Nephron progenitor cell (in vitro differentiated cells): ENCODE data around the gene MYO1B.

Source experiments
- DNase-seq: peaks from one replicate; pipeline ENCODE4 v3.0.0; 2021
- H3K27ac Mint-ChIP-seq: 2 replicates; pipeline ENCODE4 v1.8.0; 2021; ENCODE audit warnings: mild to moderate bottlenecking, moderate library complexity, mixed read lengths
- H3K27me3 Mint-ChIP-seq: 2 replicates; pipeline ENCODE4 v1.8.0; 2021; ENCODE audit warnings: mild to moderate bottlenecking, low read depth, mixed read lengths; ENCODE audit not compliant: poor library complexity
- H3K36me3 Mint-ChIP-seq: 2 replicates; pipeline ENCODE4 v1.8.0; 2021; ENCODE audit warnings: low read depth, mixed read lengths
- H3K4me1 Mint-ChIP-seq: 2 replicates; pipeline ENCODE4 v1.8.0; 2021; ENCODE audit warnings: mixed read lengths
- H3K4me3 Mint-ChIP-seq: 2 replicates; pipeline ENCODE4 v1.8.0; 2021; ENCODE audit warnings: mild to moderate bottlenecking, moderate library complexity, mixed read lengths
- H3K9me3 Mint-ChIP-seq: 2 replicates; pipeline ENCODE4 v1.8.0; 2021; ENCODE audit warnings: mild to moderate bottlenecking, moderate library complexity, mixed read lengths
- CTCF ChIP-seq: fragments of 200-600 bp; sonication (generic); IDR thresholded peaks from 2 replicates; pipeline ENCODE4 v1.5.0; 2021; ENCODE audit warnings: antibody characterized with exemption

The MYO1B gene

GRCh38 chr2:191220671-191221070, 24.5 kb upstream of the MYO1B start:
- DNase-seq, result no peak
- H3K36me3 Mint-ChIP-seq, result peaks cover 5% of the 10 kb centered on the region
- H3K4me1 Mint-ChIP-seq, result peaks cover 26% of the 10 kb centered on the region
- H3K4me3 Mint-ChIP-seq, result no peak overlapping the region
- H3K27me3 Mint-ChIP-seq, result no peaks in the 10 kb centered on the region
- H3K9me3 Mint-ChIP-seq, result no peaks in the 10 kb centered on the region
- no peak for TF ChIP-seq CTCF
- no peak overlapping the region for H3K27ac Mint-ChIP-seq

- DNase-seq, result no peak
- Mint-ChIP-seq H3K9me3 (no peaks in the 10 kb centered on the region), H3K4me3 (no peak overlapping the region), H3K36me3 (peaks cover 5% of the 10 kb centered on the region), H3K27me3 (no peaks in the 10 kb centered on the region), H3K27ac (no peak overlapping the region), H3K4me1 (peaks cover 21% of the 10 kb centered on the region)
- TF ChIP-seq CTCF, result no peak
These were observed 23.5 kb upstream of the MYO1B start for GRCh38 chr2:191221666-191222065.

- Mint-ChIP-seq H3K9me3 (no peaks in the 10 kb centered on the region), H3K27ac (no peak overlapping the region), H3K4me1 (peaks cover 17% of the 10 kb centered on the region), H3K27me3 (no peaks in the 10 kb centered on the region), H3K36me3 (peaks cover 5% of the 10 kb centered on the region), H3K4me3 (no peak overlapping the region)
- DNase-seq, result no peak
- no peak for TF ChIP-seq CTCF
These were observed 22.7 kb upstream of the MYO1B start for GRCh38 chr2:191222507-191222906.

- Mint-ChIP-seq H3K36me3 (peaks cover 5% of the 10 kb centered on the region), H3K27me3 (peaks cover 4% of the 10 kb centered on the region), H3K4me1 (peaks cover 13% of the 10 kb centered on the region), H3K4me3 (no peak overlapping the region), H3K9me3 (no peaks in the 10 kb centered on the region), H3K27ac (no peak overlapping the region)
- TF ChIP-seq CTCF, result no peak
- DNase-seq, result no peak
These were observed 22.3 kb upstream of the MYO1B start for GRCh38 chr2:191222952-191223351.

- Mint-ChIP-seq H3K9me3 (no peaks in the 10 kb centered on the region), H3K36me3 (peaks cover 5% of the 10 kb centered on the region), H3K27me3 (peaks cover 4% of the 10 kb centered on the region), H3K4me3 (no peak overlapping the region), H3K27ac (no peak overlapping the region), H3K4me1 (peaks cover 8% of the 10 kb centered on the region)
- no peak for TF ChIP-seq CTCF
- no peak for DNase-seq
These were observed 20.1 kb upstream of the MYO1B start for GRCh38 chr2:191225126-191225525.

- no peak for TF ChIP-seq CTCF
- Mint-ChIP-seq H3K9me3 (no peaks in the 10 kb centered on the region), H3K27me3 (peaks cover 4% of the 10 kb centered on the region), H3K36me3 (peaks cover 1% of the 10 kb centered on the region), H3K4me1 (peaks cover 8% of the 10 kb centered on the region), H3K27ac (no peak overlapping the region), H3K4me3 (no peak overlapping the region)
- no peak for DNase-seq
These were observed 19.5 kb upstream of the MYO1B start for GRCh38 chr2:191225690-191226089.
